Neural cell (in vitro differentiated cells): ENCODE data around the gene TNS2. TPM values are rescaled to one million over a fixed set of nuclear protein-coding genes. Genes with fewer than 3 reads are reported as not detected.

Source experiments
- H2AFZ ChIP-seq: fragments of 200-600, 300-800 bp; sonication (generic), shearing (Covaris generic); 2 replicates; pipeline ENCODE4 v1.6.0; 2014; ENCODE audit warnings: low read depth, mild to moderate bottlenecking, antibody characterized with exemption, low read length, moderate library complexity
- H3F3A ChIP-seq: fragments of 200-600 bp; shearing (Covaris generic); 2 replicates; pipeline ENCODE4 v1.6.1; 2016; ENCODE audit warnings: mild to moderate bottlenecking, moderate library complexity, mixed read lengths, antibody characterized with exemption, low read length; ENCODE audit not compliant: insufficient read depth, poor library complexity, severe bottlenecking
- H3K27ac ChIP-seq: fragments of 200-600, 300-800 bp; sonication (generic), shearing (Covaris generic); 2 replicates; pipeline ENCODE4 v1.5.1; 2014; ENCODE audit warnings: mild to moderate bottlenecking, low read length, moderate library complexity
- H3K27me3 ChIP-seq: fragments of 300-800, 200-600 bp; sonication (generic), shearing (Covaris generic); 2 replicates; pipeline ENCODE4 v1.6.0; 2014; ENCODE audit warnings: mild to moderate bottlenecking, low read depth, low read length, moderate library complexity; ENCODE audit not compliant: insufficient read depth
- H3K36me3 ChIP-seq: fragments of 300-800, 200-600 bp; sonication (generic), shearing (Covaris generic); 2 replicates; pipeline ENCODE4 v1.5.1; 2014; ENCODE audit warnings: mild to moderate bottlenecking, antibody characterized with exemption, low read length, moderate library complexity; ENCODE audit not compliant: insufficient read depth
- H3K4me2 ChIP-seq: fragments of 300-800, 200-600 bp; sonication (generic), shearing (Covaris generic); 2 replicates; pipeline ENCODE4 v1.6.0; 2014; ENCODE audit warnings: mild to moderate bottlenecking, low read length
- H3K4me3 ChIP-seq: fragments of 300-800, 200-600 bp; sonication (generic), shearing (Covaris generic); 2 replicates; pipeline ENCODE4 v1.5.1; 2014; ENCODE audit warnings: mild to moderate bottlenecking, low read length, moderate library complexity
- H3K79me2 ChIP-seq: fragments of 200-600 bp; shearing (Covaris generic); replicated peaks from 2 replicates; pipeline ENCODE4 v1.6.0; 2014; ENCODE audit warnings: mild to moderate bottlenecking, low read length, moderate library complexity; ENCODE audit not compliant: insufficient read depth
- H3K9ac ChIP-seq: fragments of 300-800, 200-600 bp; sonication (generic), shearing (Covaris generic); 2 replicates; pipeline ENCODE4 v1.6.1; 2016; ENCODE audit warnings: mild to moderate bottlenecking, low read length, mixed read lengths
- H3K9me2 ChIP-seq: fragments of 200-600 bp; shearing (Covaris generic); 2 replicates; pipeline ENCODE4 v1.6.1; 2016; ENCODE audit warnings: mild to moderate bottlenecking, low read length, mixed read lengths; ENCODE audit not compliant: insufficient read depth
- H3K9me3 ChIP-seq: fragments of 200-600, 300-800 bp; sonication (generic), shearing (Covaris generic); 2 replicates; pipeline ENCODE4 v1.6.1; 2016; ENCODE audit warnings: mild to moderate bottlenecking, mixed run types, low read length, moderate library complexity, mixed read lengths
- H4K20me1 ChIP-seq: fragments of 200-600 bp; shearing (Covaris generic); 2 replicates; pipeline ENCODE4 v1.6.1; 2016; ENCODE audit warnings: mild to moderate bottlenecking, mixed run types; ENCODE audit not compliant: insufficient read depth
- EP300 ChIP-seq: fragments of 450-650 bp; conservative IDR thresholded peaks from 2 replicates; pipeline ENCODE4 v1.6.1; 2014; ENCODE audit warnings: antibody characterized with exemption, mild to moderate bottlenecking, moderate library complexity; ENCODE audit not compliant: poor library complexity, severe bottlenecking
- EZH2 ChIP-seq: fragments of 200-600, 300-800 bp; shearing (Covaris generic), sonication (generic); IDR thresholded peaks from 2 replicates; pipeline ENCODE4 v1.6.1; 2014; ENCODE audit warnings: antibody characterized with exemption, low read length, borderline replicate concordance, mild to moderate bottlenecking; ENCODE audit not compliant: insufficient read depth, poor library complexity, severe bottlenecking
- MXI1 ChIP-seq: fragments of 450-650 bp; conservative IDR thresholded peaks from 2 replicates; pipeline ENCODE4 v1.6.1; 2014; ENCODE audit warnings: antibody characterized with exemption, mild to moderate bottlenecking; ENCODE audit not compliant: poor library complexity, severe bottlenecking
- POLR2AphosphoS5 ChIP-seq: IDR thresholded peaks from 2 replicates; pipeline ENCODE4 v1.6.1; 2012
- RAD21 ChIP-seq: fragments of 450-650 bp; conservative IDR thresholded peaks from 2 replicates; pipeline ENCODE4 v1.6.1; 2014; ENCODE audit warnings: antibody characterized with exemption, mild to moderate bottlenecking, moderate library complexity
- SMC3 ChIP-seq: fragments of 450-650 bp; conservative IDR thresholded peaks from 2 replicates; pipeline ENCODE4 v1.6.1; 2014; ENCODE audit warnings: antibody characterized with exemption, mild to moderate bottlenecking, moderate library complexity; ENCODE audit not compliant: poor library complexity
- TAF1 ChIP-seq: IDR thresholded peaks from 2 replicates; pipeline ENCODE4 v1.6.1; 2012; ENCODE audit warnings: low read depth
- polyA plus RNA-seq: library from polyadenylated mRNA; depleted of rRNA; stranded (reverse); fragments of >200 nt; gene quantifications from 2 replicates; pipeline ENCODE4 v1.2.3, GENCODE V29; 2014
- TF ChIP-seq, protein P1 (sequence below): fragments of 450-650 bp; IDR thresholded peaks from 2 replicates; pipeline ENCODE4 v1.5.1; 2014; ENCODE audit warnings: antibody characterized with exemption, mild to moderate bottlenecking, moderate library complexity; ENCODE audit not compliant: poor library complexity, severe bottlenecking
- TF ChIP-seq, protein P2 (sequence below): IDR thresholded peaks from 2 replicates; pipeline ENCODE4 v1.6.1; 2012; ENCODE audit warnings: borderline replicate concordance

TNS2 gene
- polyA plus RNA-seq, 1 donor from 2014 or later: 4.2 TPM

DNA sequence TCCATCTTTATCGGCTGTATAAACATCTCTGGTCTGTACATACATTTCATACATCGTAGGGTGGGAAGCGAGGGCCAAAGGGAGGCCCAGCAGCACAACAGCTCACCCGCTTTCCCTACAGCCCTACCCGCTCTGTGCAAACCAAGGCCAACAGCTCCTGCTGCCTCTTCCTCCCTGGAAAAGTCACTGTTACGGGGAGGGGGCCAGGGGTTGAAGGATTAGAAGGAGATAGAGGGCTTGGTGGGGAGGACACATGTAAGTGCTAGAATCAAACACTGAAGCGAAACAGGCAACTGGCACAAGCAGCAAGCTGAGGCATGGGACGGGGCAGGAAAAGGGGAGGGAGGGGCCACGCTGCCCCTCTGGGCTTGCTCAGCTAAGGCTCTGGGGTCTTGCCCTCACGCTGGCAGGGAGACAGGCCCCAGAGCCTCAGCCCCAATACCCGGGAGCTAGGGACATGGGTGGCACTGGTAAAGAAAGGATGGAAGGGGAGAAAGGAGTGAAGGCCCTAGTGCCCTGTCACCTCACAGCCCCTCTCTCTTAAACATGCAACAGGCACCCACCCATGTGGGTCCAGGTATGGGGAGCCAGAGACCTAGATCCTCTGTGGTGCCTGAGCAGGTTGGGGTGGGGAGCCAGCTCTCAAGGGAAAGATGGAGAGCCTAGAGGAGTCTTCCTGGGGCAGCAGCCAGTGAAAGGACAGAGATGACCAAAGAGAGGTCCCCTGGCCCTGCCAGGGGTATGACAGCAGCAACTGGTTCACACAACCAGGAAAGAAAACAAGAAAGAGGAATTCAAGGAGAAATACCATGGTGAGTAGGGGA is 15.0 kb downstream of the TNS2 start (continued):
- TF ChIP-seq, protein P1, sequence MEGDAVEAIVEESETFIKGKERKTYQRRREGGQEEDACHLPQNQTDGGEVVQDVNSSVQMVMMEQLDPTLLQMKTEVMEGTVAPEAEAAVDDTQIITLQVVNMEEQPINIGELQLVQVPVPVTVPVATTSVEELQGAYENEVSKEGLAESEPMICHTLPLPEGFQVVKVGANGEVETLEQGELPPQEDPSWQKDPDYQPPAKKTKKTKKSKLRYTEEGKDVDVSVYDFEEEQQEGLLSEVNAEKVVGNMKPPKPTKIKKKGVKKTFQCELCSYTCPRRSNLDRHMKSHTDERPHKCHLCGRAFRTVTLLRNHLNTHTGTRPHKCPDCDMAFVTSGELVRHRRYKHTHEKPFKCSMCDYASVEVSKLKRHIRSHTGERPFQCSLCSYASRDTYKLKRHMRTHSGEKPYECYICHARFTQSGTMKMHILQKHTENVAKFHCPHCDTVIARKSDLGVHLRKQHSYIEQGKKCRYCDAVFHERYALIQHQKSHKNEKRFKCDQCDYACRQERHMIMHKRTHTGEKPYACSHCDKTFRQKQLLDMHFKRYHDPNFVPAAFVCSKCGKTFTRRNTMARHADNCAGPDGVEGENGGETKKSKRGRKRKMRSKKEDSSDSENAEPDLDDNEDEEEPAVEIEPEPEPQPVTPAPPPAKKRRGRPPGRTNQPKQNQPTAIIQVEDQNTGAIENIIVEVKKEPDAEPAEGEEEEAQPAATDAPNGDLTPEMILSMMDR: no peak

DNA sequence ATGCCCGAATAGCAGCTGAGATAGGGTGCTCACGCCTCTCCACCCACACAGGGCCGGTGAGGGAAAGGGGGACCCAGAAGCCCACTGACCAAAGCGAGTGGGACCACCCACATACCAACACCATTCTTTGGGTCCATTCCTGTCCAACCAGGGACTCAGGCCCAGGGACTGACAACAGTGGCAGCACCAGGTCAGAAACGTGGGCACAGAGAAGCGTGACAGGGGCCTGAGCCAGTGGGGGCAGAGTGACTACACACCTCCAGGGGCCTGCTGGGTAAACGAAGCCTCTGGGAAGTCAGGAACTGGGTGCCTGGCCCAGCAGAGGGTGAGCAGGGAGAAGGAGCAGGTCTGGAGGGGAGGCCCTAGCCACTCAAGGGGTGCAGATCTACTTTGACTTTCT is 15.6 kb downstream of the TNS2 start:
- Histone ChIP-seq H3K9ac (no peak overlapping the region), H3K4me2 (no peak overlapping the region), H2AFZ (no peak overlapping the region), H3K36me3 (peaks cover 4% of the 10 kb centered on the region), H4K20me1 (no peaks in the 10 kb centered on the region), H3K4me3 (no peak overlapping the region), H3K27ac (no peak overlapping the region), H3K79me2 (no peaks in the 10 kb centered on the region), H3K9me3 (no peaks in the 10 kb centered on the region), H3K9me2 (no peaks in the 10 kb centered on the region), H3F3A (no peaks in the 10 kb centered on the region), H3K27me3 (no peaks in the 10 kb centered on the region)
- TF ChIP-seq, protein P1: no peak
- TF ChIP-seq, protein P2, sequence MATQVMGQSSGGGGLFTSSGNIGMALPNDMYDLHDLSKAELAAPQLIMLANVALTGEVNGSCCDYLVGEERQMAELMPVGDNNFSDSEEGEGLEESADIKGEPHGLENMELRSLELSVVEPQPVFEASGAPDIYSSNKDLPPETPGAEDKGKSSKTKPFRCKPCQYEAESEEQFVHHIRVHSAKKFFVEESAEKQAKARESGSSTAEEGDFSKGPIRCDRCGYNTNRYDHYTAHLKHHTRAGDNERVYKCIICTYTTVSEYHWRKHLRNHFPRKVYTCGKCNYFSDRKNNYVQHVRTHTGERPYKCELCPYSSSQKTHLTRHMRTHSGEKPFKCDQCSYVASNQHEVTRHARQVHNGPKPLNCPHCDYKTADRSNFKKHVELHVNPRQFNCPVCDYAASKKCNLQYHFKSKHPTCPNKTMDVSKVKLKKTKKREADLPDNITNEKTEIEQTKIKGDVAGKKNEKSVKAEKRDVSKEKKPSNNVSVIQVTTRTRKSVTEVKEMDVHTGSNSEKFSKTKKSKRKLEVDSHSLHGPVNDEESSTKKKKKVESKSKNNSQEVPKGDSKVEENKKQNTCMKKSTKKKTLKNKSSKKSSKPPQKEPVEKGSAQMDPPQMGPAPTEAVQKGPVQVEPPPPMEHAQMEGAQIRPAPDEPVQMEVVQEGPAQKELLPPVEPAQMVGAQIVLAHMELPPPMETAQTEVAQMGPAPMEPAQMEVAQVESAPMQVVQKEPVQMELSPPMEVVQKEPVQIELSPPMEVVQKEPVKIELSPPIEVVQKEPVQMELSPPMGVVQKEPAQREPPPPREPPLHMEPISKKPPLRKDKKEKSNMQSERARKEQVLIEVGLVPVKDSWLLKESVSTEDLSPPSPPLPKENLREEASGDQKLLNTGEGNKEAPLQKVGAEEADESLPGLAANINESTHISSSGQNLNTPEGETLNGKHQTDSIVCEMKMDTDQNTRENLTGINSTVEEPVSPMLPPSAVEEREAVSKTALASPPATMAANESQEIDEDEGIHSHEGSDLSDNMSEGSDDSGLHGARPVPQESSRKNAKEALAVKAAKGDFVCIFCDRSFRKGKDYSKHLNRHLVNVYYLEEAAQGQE: no peak
- TF ChIP-seq SMC3 (no peak), TAF1 (no peak), RAD21 (no peak), MXI1 (no peak), EZH2 (no peak), EP300 (no peak), POLR2AphosphoS5 (no peak)
